Neuronal stem cell (in vitro differentiated cells): ENCODE results near the gene CPT1C.

Experiments used
- DNase-seq: peaks from one replicate; pipeline ENCODE4 v3.0.0-alpha.2; 2013; ENCODE audit warnings: low spot score
- H2AFZ ChIP-seq: one replicate; pipeline ENCODE4 v1.6.1; 2013; ENCODE audit warnings: mild to moderate bottlenecking, low read length, inconsistent platforms
- H2AK5ac ChIP-seq: 2 replicates; pipeline ENCODE4 v1.6.1; 2013; ENCODE audit warnings: low read depth, mild to moderate bottlenecking, inconsistent platforms, low read length, moderate library complexity, mixed read lengths
- H2BK120ac ChIP-seq: 2 replicates; pipeline ENCODE4 v1.6.1; 2013; ENCODE audit warnings: low read depth, mild to moderate bottlenecking, inconsistent platforms, low read length, moderate library complexity, mixed read lengths
- H2BK12ac ChIP-seq: one replicate; pipeline ENCODE4 v1.6.1; 2013; ENCODE audit warnings: low read length, inconsistent platforms
- H2BK15ac ChIP-seq: 2 replicates; pipeline ENCODE4 v1.6.1; 2013; ENCODE audit warnings: mild to moderate bottlenecking, low read length, inconsistent platforms, mixed read lengths
- H2BK5ac ChIP-seq: one replicate; pipeline ENCODE4 v1.6.1; 2013; ENCODE audit warnings: inconsistent platforms, mild to moderate bottlenecking, low read length, moderate library complexity
- H3K14ac ChIP-seq: one replicate; pipeline ENCODE4 v1.6.1; 2013; ENCODE audit warnings: low read length, inconsistent platforms
- H3K18ac ChIP-seq: 2 replicates; pipeline ENCODE4 v1.6.1; 2013; ENCODE audit warnings: low read length, inconsistent platforms
- H3K23ac ChIP-seq: 2 replicates; pipeline ENCODE4 v1.6.1; 2013; ENCODE audit warnings: low read depth, mild to moderate bottlenecking, mixed read lengths, low read length, inconsistent platforms; ENCODE audit not compliant: poor library complexity
- H3K27ac ChIP-seq: replicated peaks from 3 replicates; pipeline ENCODE4 v1.5.1; 2013; ENCODE audit warnings: low read length, inconsistent platforms
- H3K27me3 ChIP-seq, 3 experiments: 2 replicates each; pipeline ENCODE4 v1.6.1; 2013; ENCODE audit warnings: low read length in 3 of 3, mild to moderate bottlenecking in 2 of 3, inconsistent platforms in 1 of 3, low read depth in 1 of 3, mixed read lengths in 1 of 3, moderate library complexity in 1 of 3; ENCODE audit not compliant: control insufficient read depth in 3 of 3, insufficient read depth in 3 of 3
- H3K36me3 ChIP-seq, 2 donors: replicated peaks in 1 of 2; 2 replicates each; pipeline ENCODE4 v1.6.1; 2013; ENCODE audit warnings: low read length in 2 of 2; ENCODE audit not compliant: control insufficient read depth in 2 of 2, insufficient read depth in 2 of 2
- H3K4ac ChIP-seq: 2 replicates; pipeline ENCODE4 v1.6.1; 2013; ENCODE audit warnings: inconsistent platforms, mild to moderate bottlenecking, low read length, moderate library complexity
- H3K4me1 ChIP-seq, 2 donors: 1 replicate in 1 of 2; 2 replicates in 1 of 2; pipeline ENCODE4 v1.6.1; 2013; ENCODE audit warnings: low read length in 2 of 2, low read depth in 1 of 2; ENCODE audit not compliant: control insufficient read depth in 2 of 2, insufficient read depth in 1 of 2
- H3K4me2 ChIP-seq: one replicate; pipeline ENCODE4 v1.6.1; 2013; ENCODE audit warnings: mild to moderate bottlenecking, low read length, inconsistent platforms; ENCODE audit not compliant: insufficient read depth, poor library complexity, severe bottlenecking
- H3K4me3 ChIP-seq, 2 donors: 2 replicates each; pipeline ENCODE4 v1.5.1; 2013; ENCODE audit warnings: low read length in 2 of 2, mild to moderate bottlenecking in 2 of 2, inconsistent platforms in 1 of 2, moderate library complexity in 1 of 2
- H3K79me1 ChIP-seq: one replicate; pipeline ENCODE4 v1.6.1; 2013; ENCODE audit warnings: low read depth, mild to moderate bottlenecking, inconsistent platforms, low read length, moderate library complexity
- H3K9ac ChIP-seq: one replicate; pipeline ENCODE4 v1.6.1; 2013; ENCODE audit warnings: mild to moderate bottlenecking, low read depth, low read length, inconsistent platforms; ENCODE audit not compliant: poor library complexity
- H3K9me3 ChIP-seq, 2 donors: replicated peaks in 1 of 2; 2 replicates each; pipeline versions ENCODE3 to v1.6.1; 2013; ENCODE audit warnings: low read length in 2 of 2, mild to moderate bottlenecking in 2 of 2, inconsistent platforms in 1 of 2, low read depth in 1 of 2, mixed read lengths in 1 of 2, moderate library complexity in 1 of 2; ENCODE audit not compliant: control insufficient read depth in 2 of 2, insufficient read depth in 1 of 2
- H4K8ac ChIP-seq: one replicate; pipeline ENCODE4 v1.6.1; 2013; ENCODE audit warnings: low read depth, mild to moderate bottlenecking, inconsistent platforms, low read length, moderate library complexity
- H4K91ac ChIP-seq: one replicate; pipeline ENCODE4 v1.6.1; 2013; ENCODE audit warnings: low read length, low read depth, mild to moderate bottlenecking, inconsistent platforms; ENCODE audit not compliant: poor library complexity
- WGBS, 2 donors: extraction: QIAGEN DNeasy Blood & Tissue Kit; methylation state at CpG; one replicate each; pipeline ENCODE4 v1.1.7; 2013; ENCODE audit warnings: missing lambda C conversion rate in 2 of 2, mixed read lengths in 1 of 2; ENCODE audit not compliant: insufficient read length in 2 of 2, insufficient replicate concordance in 1 of 2; ENCODE audit errors: extremely low coverage in 2 of 2; 5-methylcytosine and 5-hydroxymethylcytosine counted together

The CPT1C gene

DNA sequence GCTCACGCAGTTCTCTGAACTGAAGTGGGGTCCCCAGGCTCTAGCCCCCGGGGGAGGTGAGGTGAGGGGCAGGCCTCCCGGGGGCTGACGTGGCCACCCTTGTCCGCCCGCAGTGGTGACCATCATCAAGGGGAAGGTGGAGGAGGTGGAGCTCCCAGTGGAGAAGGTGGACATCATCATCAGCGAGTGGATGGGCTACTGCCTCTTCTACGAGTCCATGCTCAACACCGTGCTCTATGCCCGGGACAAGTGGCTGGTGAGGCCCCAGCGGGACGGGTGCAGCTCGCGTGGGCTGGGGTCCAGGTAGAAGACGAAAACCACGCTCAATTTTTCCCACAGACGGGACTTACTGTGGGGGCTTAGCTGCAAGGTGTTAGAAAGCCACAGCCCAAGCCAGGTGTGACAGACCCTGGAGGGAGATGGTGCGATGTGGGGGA is 7.1 kb upstream of the CPT1C start:
- no peak overlapping the region for H3K27ac ChIP-seq
- no peaks in the 10 kb centered on the region for H3K27me3 ChIP-seq
- WGBS, 2 donors: no CpG with 5 or more reads among the region's 18 CpGs
- H3K9ac ChIP-seq: peak overlapping the region; percentile 21
- H3K4ac ChIP-seq: no peak overlapping the region
- H2BK120ac ChIP-seq: no peak overlapping the region
- no peak overlapping the region for H3K4me2 ChIP-seq
- no peak overlapping the region for H2AFZ ChIP-seq
- H3K4me1 ChIP-seq: peaks cover 21 to 31% of the 10 kb centered on the region in 2 donors
- H4K91ac ChIP-seq: no peak overlapping the region
- peak overlapping the region in 1 of 2 donors; percentile 48 for H3K4me3 ChIP-seq
- H2AK5ac ChIP-seq: peak overlapping the region; percentile 46
- H2BK15ac ChIP-seq: no peak overlapping the region
- H4K8ac ChIP-seq: no peak overlapping the region
- H3K23ac ChIP-seq: peak overlapping the region; percentile 85
- peaks cover 48 to 88% of the 10 kb centered on the region in 2 donors for H3K36me3 ChIP-seq
- no peaks in the 10 kb centered on the region for H3K9me3 ChIP-seq
- H3K14ac ChIP-seq: no peak overlapping the region
- peak overlapping the region; percentile 87 for H3K18ac ChIP-seq
- H2BK5ac ChIP-seq: no peak overlapping the region
- peaks cover 22% of the 10 kb centered on the region for H3K79me1 ChIP-seq
- no peak overlapping the region for H2BK12ac ChIP-seq
- no peak for DNase-seq

GRCh38 chr19:49684251-49684982 is 6.5 kb upstream of the CPT1C start:
- no peak overlapping the region for H3K4me2 ChIP-seq
- peak overlapping the region; percentile 46 for H2AK5ac ChIP-seq
- H3K9me3 ChIP-seq: no peaks in the 10 kb centered on the region
- no peak overlapping the region for H2AFZ ChIP-seq
- peaks cover 51 to 91% of the 10 kb centered on the region in 2 donors for H3K36me3 ChIP-seq
- H3K23ac ChIP-seq: peak overlapping the region; percentile 85
- no peak overlapping the region for H2BK12ac ChIP-seq
- H2BK5ac ChIP-seq: no peak overlapping the region
- H2BK120ac ChIP-seq: no peak overlapping the region
- H3K9ac ChIP-seq: no peak overlapping the region
- WGBS, 2 donors: no CpG with 5 or more reads among the region's 35 CpGs
- peak overlapping the region; percentile 87 for H3K18ac ChIP-seq
- peak overlapping the region in 1 of 2 donors; percentile 42 for H3K4me3 ChIP-seq
- no peaks in the 10 kb centered on the region for H3K27me3 ChIP-seq
- no peak for DNase-seq
- no peak overlapping the region for H4K8ac ChIP-seq
- H3K79me1 ChIP-seq: peaks cover 26% of the 10 kb centered on the region
- peaks cover 22 to 29% of the 10 kb centered on the region in 2 donors for H3K4me1 ChIP-seq
- H3K27ac ChIP-seq: no peak overlapping the region
- H3K4ac ChIP-seq: no peak overlapping the region
- H3K14ac ChIP-seq: no peak overlapping the region
- H4K91ac ChIP-seq: no peak overlapping the region
- H2BK15ac ChIP-seq: no peak overlapping the region

DNA sequence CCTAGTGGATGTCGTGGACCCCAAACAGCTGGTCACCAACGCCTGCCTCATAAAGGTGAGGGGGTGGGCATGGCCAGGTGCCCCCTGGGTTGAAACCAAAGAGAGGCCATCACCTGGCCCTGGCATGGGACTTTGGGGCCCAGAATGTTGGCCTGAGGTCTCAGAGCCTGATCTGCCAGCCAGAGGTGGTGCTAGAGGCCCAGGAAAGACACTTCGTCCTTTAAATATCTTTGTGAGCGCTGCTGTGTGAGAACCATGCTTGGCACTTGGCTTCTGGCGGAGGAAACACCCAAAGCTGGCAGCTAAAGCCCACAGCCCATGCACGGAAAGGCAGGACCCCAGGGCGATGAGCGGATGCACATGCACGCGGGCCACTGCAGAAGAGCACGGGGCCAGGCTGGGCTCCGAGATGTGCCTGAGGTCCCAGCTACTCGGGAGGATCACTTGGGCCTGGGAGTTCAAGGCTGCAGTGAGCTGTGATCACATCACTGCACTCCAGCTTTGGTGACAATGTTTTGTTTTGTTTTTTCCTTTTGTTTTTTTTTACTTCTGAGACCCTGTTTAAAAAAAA is 5.8 kb upstream of the CPT1C start:
- Histone ChIP-seq H3K36me3 (peaks cover 51 to 93% of the 10 kb centered on the region in 2 donors), H3K4ac (no peak overlapping the region), H3K18ac (no peak overlapping the region), H3K79me1 (peaks cover 27% of the 10 kb centered on the region), H3K27me3 (no peaks in the 10 kb centered on the region), H3K14ac (no peak overlapping the region), H3K4me3 (no peak overlapping the region), H2AFZ (no peak overlapping the region), H3K23ac (no peak overlapping the region), H3K4me1 (peaks cover 19 to 23% of the 10 kb centered on the region in 2 donors), H2AK5ac (no peak overlapping the region), H3K9ac (no peak overlapping the region), H2BK5ac (no peak overlapping the region), H2BK120ac (no peak overlapping the region), H3K27ac (no peak overlapping the region), H3K4me2 (no peak overlapping the region), H3K9me3 (no peaks in the 10 kb centered on the region), H4K91ac (no peak overlapping the region), H2BK12ac (no peak overlapping the region), H4K8ac (no peak overlapping the region), H2BK15ac (no peak overlapping the region)
- DNase-seq: no peak
- no CpG with 5 or more reads among the region's 13 CpGs for WGBS, 2 donors

DNA sequence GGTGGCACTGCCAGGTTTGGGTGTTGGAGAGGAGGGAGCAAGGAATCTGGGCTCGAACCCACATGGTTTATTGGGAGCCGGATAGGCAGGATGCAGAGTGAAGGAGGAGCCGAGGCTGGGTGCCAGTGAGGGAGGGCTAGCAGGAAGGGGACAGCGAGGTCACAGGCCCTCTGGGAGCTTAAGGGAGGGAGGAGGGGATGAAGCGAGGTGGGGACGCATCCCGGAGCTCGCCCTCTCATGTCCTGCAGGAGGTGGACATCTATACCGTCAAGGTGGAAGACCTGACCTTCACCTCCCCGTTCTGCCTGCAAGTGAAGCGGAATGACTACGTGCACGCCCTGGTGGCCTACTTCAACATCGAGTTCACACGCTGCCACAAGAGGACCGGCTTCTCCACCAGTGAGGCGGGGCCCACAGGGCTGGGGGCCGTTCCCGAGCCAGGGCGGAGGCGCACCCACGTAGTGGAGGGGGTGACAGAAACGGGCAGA is 5.0 kb upstream of the CPT1C start:
- Histone ChIP-seq H2AFZ (no peak overlapping the region), H3K4me3 (no peak overlapping the region), H2AK5ac (no peak overlapping the region), H2BK12ac (no peak overlapping the region), H4K91ac (no peak overlapping the region), H2BK5ac (no peak overlapping the region), H3K9ac (no peak overlapping the region), H3K27ac (no peak overlapping the region), H3K36me3 (peaks cover 49 to 93% of the 10 kb centered on the region in 2 donors), H3K14ac (no peak overlapping the region), H3K4me1 (peaks cover 16 to 17% of the 10 kb centered on the region in 2 donors), H3K27me3 (no peaks in the 10 kb centered on the region), H4K8ac (peak overlapping the region; percentile 65), H3K4me2 (no peak overlapping the region), H2BK120ac (no peak overlapping the region), H3K79me1 (peaks cover 26% of the 10 kb centered on the region), H2BK15ac (no peak overlapping the region), H3K9me3 (no peaks in the 10 kb centered on the region), H3K23ac (peak overlapping the region; percentile 95), H3K18ac (peak overlapping the region; percentile 57), H3K4ac (no peak overlapping the region)
- WGBS, 2 donors: no CpG with 5 or more reads among the region's 23 CpGs
- DNase-seq: no peak
